AG10803 (cell line): ENCODE measurements around the gene DDX51.
A peak's percentile ranks its signal among the peaks of the same experiment; 100 is the strongest.

ENCODE experiments used
- DNase-seq: peaks from one replicate; pipeline ENCODE4 v3.0.0; 2010; ENCODE audit warnings: low read depth
- H3K4me3 ChIP-seq: 2 replicates; pipeline ENCODE4 v1.5.1; 2011; ENCODE audit warnings: mild to moderate bottlenecking, low read length, control low read depth
- CTCF ChIP-seq: conservative IDR thresholded peaks from 2 replicates; pipeline ENCODE4 v1.5.1; 2011; ENCODE audit warnings: mild to moderate bottlenecking, low read length, control low read depth, inconsistent platforms

DDX51 gene

DNA sequence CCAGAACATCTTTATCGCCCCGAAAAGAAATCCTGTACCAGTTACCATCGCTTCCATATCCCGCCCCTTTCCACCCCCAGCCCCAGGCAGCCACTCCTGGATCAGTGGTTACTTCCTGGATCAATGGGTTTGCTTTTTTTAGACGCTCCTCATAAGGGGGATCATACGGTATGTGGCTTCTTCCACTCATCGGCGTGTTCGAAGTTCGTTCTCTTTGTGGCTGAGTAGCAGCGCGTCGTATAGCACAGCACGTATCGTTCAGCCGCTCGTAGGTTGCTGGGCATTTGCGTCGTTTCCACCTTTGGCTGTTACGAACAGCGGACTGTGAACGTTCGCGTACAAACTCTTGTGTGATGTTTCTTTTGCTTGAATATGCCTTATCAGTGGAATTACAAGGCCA lies 2.0 kb upstream of the DDX51 start:
- TF ChIP-seq CTCF = no peak
- DNase-seq = no peak
- H3K4me3 ChIP-seq = no peak overlapping the region

DNA sequence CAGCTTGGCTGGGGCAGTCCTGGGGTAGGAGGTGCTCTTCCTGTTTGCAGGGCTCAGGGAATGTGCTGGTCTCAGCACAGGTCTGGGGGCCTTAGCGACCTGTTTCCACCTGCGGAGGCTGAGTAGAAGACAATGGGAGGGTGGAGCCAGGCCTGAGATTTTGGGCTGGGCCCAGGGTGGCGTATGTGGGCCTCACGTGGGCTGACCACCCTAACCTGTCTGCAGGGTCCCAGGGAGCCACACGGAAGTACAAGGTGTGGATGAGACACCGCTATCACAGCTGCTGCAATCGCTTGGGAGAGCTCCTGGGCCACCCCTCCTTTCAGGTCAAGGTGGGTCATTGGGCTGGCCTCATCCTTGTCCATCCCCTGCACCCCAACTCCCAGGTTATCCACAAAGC lies 1.2 kb upstream of the DDX51 start:
- TF ChIP-seq CTCF = no peak
- H3K4me3 ChIP-seq = peak overlapping the region; percentile 82
- DNase-seq = no peak

DNA sequence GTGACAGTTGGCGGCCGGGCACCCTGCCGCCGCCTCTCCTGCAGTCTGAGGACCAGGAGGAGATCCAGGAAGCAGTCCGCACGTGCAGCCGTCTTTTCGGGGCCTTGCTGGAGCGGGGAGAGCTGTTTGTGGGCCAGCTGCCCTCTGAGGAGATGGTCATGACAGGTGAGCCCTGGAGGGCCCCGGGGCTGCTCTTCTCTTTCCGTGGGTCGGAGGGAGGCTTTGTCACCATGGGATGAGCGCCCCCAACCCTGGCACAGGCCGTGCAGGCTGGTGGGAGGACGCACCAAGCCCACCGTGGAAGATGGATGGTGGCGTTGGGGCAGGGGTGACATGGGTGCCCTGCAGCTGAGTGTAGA lies 670 bp upstream of the DDX51 start:
- no peak for TF ChIP-seq CTCF
- no peak for DNase-seq
- H3K4me3 ChIP-seq = peak overlapping the region; percentile 82

DNA sequence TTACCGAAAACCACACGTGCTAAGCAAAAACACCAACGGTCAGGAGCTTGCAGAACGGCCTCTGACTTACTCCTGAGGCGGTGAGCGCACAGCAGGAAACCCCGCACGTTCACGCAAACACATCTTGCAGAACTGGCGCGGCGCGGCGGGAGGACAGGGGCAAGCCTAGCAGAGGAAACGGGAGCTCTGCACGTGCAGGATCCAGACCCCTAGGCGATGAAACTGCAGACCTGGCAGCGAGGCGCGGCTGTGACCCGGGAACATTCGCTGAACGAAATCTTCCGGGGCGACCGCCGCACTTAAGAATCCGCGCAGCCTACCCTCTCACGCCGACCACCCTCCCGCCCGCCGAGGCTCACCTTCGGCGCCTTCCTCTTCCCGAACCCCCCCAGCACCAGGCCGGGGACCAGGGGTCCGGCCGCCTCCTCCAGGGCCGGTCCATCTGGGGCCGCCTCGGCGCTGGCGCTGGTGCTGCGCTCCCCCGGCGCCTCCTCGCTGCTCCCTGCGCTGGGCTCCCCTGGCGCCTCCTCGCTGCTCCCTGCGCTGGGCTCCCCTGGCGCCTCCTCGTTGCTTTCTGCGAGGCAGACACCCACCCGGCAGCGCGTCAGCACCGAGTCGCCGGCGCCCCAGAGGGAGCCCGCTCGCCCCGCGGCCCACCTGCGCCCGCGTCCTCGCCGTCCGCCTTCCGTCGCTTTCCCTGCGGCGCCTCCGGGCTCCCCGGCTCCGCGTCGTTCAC lies 615 bp downstream of the DDX51 start:
- no peak for TF ChIP-seq CTCF
- DNase-seq = no peak
- peak overlapping the region; percentile 82 for H3K4me3 ChIP-seq

GRCh38 chr12:132142679-132143335 lies 1.3 kb downstream of the DDX51 start:
- H3K4me3 ChIP-seq = peak overlapping the region; percentile 82
- no peak for DNase-seq
- no peak for TF ChIP-seq CTCF

DNA sequence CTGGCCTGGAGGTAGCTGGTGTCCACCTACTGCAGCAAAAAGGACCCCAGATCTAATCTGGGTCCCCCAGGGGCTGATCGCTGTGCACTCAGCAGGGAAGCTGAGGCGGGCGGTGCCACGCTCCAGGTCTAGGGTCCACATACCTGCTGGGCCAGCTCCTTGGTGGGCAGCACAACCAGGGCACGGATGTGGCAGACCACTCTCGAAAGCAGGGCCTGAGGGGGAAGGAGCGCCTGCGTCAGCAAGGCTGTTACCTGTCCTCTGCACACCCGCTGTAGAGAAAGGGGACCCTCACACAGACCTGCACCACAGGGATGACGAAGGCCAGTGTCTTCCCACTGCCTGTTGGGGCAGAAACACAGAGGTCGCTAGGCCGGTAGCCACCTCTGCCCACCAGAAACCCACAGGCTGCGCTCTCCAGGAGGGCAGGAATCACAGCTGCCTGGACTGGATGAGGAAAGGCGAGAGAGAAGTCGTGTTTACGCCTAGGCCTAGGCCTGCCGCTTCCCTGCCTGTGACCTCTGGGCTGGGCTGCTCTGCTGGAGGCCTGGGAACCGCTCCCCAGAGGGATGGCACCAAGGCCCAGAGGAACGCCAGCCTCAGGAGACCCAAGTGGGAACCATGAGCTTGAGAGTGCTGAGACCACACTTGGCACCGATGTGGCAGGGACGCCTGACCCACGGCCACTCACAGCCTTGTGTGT lies 2.0 kb downstream of the DDX51 start:
- H3K4me3 ChIP-seq = peak overlapping the region; percentile 12; the same call in 1 of the 2 replicates
- no peak for DNase-seq
- no peak for TF ChIP-seq CTCF
